ENCODE results near the gene SELE.

GRCh38 chr1:169704797-169705196 is 29.1 kb downstream of the SELE start:
- TF ChIP-seq EP300 (IDR thresholded peaks at IDR 0.05) (no peak), CTCF (IDR thresholded peaks at IDR 0.05) (no peak), POLR2A (IDR thresholded peaks at IDR 0.05) (no peak)

Data from ovary (tissue), 3 donors.